Ishikawa (cell line): ENCODE measurements around the gene NT5E.

ENCODE experiments used
- CEBPB ChIP-seq: IDR thresholded peaks from 2 replicates; pipeline ENCODE4 v1.6.1; 2012
- CREB1 ChIP-seq: IDR thresholded peaks from 2 replicates; pipeline ENCODE4 v1.6.1; 2012; ENCODE audit warnings: low read depth
- EGR1 ChIP-seq: IDR thresholded peaks from 2 replicates; pipeline ENCODE4 v1.6.1; 2012
- EP300 ChIP-seq: IDR thresholded peaks from 2 replicates; pipeline ENCODE4 v1.6.1; 2012; ENCODE audit warnings: borderline replicate concordance
- FOXM1 ChIP-seq: IDR thresholded peaks from 2 replicates; pipeline ENCODE4 v1.6.1; 2012; ENCODE audit warnings: low read depth, borderline replicate concordance
- NFIC ChIP-seq: IDR thresholded peaks from 2 replicates; pipeline ENCODE4 v1.6.1; 2012
- RAD21 ChIP-seq: IDR thresholded peaks from 2 replicates; pipeline ENCODE4 v1.6.1; 2012; ENCODE audit warnings: low read depth
- TAF1 ChIP-seq: IDR thresholded peaks from 2 replicates; pipeline ENCODE4 v1.6.1; 2012; ENCODE audit warnings: low read depth, mild to moderate bottlenecking
- TCF12 ChIP-seq: IDR thresholded peaks from 2 replicates; pipeline ENCODE4 v1.6.1; 2012; ENCODE audit warnings: low read depth
- TEAD4 ChIP-seq: IDR thresholded peaks from 2 replicates; pipeline ENCODE4 v1.6.1; 2012
- ZBTB7A ChIP-seq: IDR thresholded peaks from 2 replicates; pipeline ENCODE4 v1.6.1; 2012; ENCODE audit warnings: low read depth
- TF ChIP-seq, protein P1 (sequence below): IDR thresholded peaks from 2 replicates; pipeline ENCODE4 v1.6.1; 2012; ENCODE audit warnings: low read depth, mild to moderate bottlenecking
- TF ChIP-seq, protein P2 (sequence below): IDR thresholded peaks from 2 replicates; pipeline ENCODE4 v1.6.1; 2012
- TF ChIP-seq, protein P3 (sequence below): IDR thresholded peaks from 2 replicates; pipeline ENCODE4 v1.6.1; 2012

NT5E gene

DNA sequence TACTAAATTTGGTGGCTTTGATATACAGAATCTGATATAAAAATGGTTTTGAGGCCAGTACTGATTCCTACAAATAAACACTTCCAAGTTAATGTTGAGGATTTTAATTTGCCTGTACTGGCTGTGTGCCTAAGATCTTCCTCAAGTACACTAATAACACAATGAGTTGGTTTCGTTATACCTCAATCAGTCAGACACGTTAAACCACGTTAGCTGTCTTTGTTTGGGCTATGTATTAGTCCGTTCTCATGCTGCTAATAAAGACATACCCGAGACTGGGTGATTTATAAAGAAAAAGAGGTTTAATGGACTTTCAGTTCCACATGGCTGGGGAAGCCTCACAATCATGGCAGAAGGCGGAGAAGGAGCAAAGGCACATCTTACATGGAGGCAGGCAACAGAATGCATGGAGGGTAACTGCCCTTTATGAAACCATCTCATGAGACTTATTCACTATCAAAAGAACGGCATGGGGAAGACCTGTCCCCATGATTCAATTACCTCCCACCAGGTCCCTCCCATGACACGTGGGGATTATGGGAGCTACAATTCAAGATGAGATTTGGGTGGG is 46.2 kb downstream of the NT5E start:
- no peak for TF ChIP-seq FOXM1
- TF ChIP-seq ZBTB7A = no peak
- no peak for TF ChIP-seq TEAD4
- TF ChIP-seq EP300 = no peak
- TF ChIP-seq, protein P1, sequence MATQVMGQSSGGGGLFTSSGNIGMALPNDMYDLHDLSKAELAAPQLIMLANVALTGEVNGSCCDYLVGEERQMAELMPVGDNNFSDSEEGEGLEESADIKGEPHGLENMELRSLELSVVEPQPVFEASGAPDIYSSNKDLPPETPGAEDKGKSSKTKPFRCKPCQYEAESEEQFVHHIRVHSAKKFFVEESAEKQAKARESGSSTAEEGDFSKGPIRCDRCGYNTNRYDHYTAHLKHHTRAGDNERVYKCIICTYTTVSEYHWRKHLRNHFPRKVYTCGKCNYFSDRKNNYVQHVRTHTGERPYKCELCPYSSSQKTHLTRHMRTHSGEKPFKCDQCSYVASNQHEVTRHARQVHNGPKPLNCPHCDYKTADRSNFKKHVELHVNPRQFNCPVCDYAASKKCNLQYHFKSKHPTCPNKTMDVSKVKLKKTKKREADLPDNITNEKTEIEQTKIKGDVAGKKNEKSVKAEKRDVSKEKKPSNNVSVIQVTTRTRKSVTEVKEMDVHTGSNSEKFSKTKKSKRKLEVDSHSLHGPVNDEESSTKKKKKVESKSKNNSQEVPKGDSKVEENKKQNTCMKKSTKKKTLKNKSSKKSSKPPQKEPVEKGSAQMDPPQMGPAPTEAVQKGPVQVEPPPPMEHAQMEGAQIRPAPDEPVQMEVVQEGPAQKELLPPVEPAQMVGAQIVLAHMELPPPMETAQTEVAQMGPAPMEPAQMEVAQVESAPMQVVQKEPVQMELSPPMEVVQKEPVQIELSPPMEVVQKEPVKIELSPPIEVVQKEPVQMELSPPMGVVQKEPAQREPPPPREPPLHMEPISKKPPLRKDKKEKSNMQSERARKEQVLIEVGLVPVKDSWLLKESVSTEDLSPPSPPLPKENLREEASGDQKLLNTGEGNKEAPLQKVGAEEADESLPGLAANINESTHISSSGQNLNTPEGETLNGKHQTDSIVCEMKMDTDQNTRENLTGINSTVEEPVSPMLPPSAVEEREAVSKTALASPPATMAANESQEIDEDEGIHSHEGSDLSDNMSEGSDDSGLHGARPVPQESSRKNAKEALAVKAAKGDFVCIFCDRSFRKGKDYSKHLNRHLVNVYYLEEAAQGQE = no peak

DNA sequence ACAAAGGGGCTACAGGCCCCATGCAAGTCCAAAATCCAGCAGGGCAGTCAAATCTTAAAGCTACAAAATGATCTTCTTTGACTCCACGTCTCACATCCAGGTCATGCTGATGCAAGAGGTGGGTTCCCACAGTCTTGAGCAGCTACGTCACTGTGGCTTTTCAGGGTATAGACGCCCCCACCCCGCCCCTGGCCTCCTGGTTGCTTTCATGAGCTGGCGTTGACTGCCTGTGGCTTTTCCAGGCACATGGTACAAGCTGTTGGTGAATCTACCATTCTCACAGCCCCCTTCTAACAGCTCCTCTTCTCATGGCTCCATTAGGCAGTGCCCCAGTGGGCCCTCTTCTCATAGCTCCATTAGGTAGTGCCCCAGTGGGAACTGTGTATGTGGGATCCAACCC is 47.0 kb downstream of the NT5E start:
- no peak for TF ChIP-seq TCF12
- TF ChIP-seq CREB1 = no peak
- TF ChIP-seq CEBPB = no peak
- TF ChIP-seq, protein P1 = no peak
- TF ChIP-seq, protein P2, sequence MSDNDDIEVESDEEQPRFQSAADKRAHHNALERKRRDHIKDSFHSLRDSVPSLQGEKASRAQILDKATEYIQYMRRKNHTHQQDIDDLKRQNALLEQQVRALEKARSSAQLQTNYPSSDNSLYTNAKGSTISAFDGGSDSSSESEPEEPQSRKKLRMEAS = no peak
- no peak for TF ChIP-seq ZBTB7A
- TF ChIP-seq FOXM1 = no peak
- TF ChIP-seq TEAD4 = no peak
- TF ChIP-seq, protein P3, sequence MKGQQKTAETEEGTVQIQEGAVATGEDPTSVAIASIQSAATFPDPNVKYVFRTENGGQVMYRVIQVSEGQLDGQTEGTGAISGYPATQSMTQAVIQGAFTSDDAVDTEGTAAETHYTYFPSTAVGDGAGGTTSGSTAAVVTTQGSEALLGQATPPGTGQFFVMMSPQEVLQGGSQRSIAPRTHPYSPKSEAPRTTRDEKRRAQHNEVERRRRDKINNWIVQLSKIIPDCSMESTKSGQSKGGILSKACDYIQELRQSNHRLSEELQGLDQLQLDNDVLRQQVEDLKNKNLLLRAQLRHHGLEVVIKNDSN = no peak
- no peak for TF ChIP-seq EGR1

DNA sequence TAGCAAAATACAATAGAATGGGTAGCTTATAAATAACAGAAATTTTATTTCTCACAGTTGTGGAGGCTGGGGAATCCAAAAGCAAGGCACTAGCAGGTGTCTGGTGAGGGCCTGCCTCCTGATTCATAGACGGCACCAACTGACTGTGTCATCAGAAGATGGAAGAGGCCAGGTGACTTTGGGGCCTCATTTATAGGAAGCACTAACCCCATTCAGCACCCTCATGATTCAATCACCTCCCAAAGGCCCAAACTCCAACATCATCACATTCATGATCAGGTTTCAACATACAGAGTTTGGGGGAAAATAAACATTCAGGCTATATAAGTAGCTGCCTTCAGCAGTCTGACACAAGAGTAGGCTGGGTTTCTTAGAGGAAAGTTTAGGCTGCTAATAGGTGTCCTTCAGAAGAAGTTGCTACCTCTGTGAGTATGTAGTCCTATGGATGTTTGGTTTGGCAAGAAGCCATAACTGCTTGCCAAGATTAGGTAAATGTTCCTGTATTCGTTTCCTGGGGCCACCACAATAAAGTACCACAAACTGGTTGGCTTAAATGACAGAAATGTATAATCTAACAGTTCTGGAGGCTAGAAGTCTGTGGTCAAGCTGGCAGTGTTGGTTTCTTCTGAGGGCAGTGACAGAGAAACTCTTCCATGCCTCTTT is 48.8 kb downstream of the NT5E start:
- no peak for TF ChIP-seq TAF1
- TF ChIP-seq, protein P1 = no peak
- TF ChIP-seq, protein P2 = no peak
- peak; percentile 57; the same call in 1 of the 2 replicates for TF ChIP-seq EP300
- TF ChIP-seq RAD21 = no peak
- TF ChIP-seq TEAD4 = 0 out of 2 replicates have a peak, but pooled peaks have one; percentile 23
- TF ChIP-seq FOXM1 = no peak
- TF ChIP-seq TCF12 = peak; percentile 53; the same call in 1 of the 2 replicates
- TF ChIP-seq, protein P3 = no peak
- TF ChIP-seq CEBPB = no peak
- TF ChIP-seq NFIC = peak; percentile 97

DNA sequence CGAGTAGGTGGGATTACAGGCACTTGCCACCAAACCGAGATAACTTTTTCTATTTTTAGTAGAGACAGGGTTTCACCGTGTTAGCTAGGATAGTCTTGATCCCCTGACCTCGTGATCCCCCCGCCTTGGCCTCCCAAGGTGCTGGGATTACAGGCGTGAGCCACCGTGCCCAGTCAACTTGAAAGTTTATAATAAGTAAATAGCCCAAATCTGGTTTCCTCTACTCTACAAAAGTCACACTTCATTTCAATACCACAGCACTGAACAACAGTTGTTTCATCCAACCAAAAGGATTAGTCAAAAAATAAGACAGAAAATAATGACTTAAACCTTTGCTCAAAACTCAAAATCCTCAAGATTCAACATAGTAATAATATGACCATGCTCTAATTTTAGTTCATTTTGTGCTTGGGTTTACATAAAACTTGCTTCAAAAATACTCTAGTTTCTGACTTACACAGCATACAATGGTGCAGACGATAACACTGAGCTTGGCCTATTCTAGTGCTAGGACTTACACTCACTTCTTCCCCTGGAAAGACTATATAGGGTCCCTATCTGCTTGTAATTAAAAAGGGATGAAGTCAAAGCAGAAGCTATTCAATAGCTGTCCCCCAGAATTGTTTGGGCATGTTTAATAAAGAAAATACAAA is 56.7 kb downstream of the NT5E start:
- TF ChIP-seq NFIC (no peak), TAF1 (no peak), EP300 (no peak), ZBTB7A (no peak), TCF12 (no peak)

DNA sequence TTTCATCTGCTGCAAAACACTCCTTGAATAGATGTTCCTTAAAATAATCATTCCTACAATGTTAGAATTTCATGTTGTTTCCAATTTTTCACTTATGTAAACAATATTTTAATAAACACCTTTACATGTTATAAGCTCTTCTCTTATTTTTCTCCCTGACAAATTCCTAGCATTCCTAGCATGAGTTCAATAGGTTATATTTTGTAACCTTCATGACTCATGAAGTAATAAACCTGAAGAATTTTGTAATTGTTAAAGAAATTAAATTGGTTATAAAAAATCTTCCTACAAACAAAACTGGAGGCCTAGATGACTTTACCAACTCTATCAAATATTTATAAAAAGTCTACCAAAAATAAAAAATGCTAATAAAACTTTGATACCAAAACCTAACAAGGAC is 66.3 kb downstream of the NT5E start:
- TF ChIP-seq CEBPB = 0 out of 2 replicates have a peak, but pooled peaks have one; percentile 22
- peak; percentile 90 for TF ChIP-seq TEAD4
- TF ChIP-seq ZBTB7A = no peak
